ENCODE measurements around the gene ADARB2. TPM values are rescaled to one million over a fixed set of nuclear protein-coding genes. Genes with fewer than 3 reads are reported as not detected.
"Not testable (repeated sequence)": the region's sequence is repeated elsewhere in the genome, so short reads cannot be mapped to it uniquely, and the experiment has no call there.

The ADARB2 gene
- total and polyA plus RNA-seq, 3 experiments from 2014 or later, result not detected

DNA sequence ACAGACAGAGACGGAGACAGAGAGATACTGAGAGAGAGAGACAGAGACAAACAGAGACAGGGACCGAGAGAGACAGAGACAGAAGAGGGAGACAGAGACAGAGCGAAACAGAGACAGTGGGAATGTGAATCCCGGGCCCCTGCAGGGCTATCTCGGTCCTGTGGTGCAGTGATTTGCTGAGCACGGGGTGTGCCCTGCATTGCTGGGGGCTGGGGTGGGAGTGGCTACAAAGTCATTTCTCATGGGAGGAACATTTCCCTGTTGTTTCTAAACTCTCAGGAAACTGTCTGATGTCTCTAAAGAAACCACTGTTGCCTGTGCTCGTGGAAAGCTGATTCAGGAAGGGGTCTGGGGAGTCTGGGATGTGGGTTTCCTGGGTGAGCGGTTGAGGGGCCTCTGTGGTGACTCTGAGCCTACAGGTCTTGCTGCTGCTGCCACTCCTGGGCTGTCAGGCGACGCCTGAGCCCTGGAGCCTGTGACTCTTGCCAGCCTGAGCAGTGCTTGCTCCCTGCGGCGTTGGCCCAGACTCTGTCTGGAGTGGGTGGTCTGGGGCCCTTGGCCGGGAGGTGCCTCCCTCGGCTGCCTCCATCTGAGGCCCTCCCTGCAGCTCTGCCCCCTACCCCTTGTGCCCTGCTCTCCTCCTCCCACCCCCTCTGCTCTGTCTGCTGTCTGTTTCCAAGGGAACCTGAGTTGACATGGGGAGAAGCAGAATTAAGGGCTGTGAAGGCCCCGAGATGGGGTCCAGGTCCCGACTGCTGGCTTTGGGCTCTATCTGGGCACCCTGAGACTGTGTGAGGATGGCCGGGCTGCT, 389.2 kb downstream of the ADARB2 start:
- Mint-ChIP-seq H3K4me1 (no peaks in the 10 kb centered on the region), H3K27ac (no peak overlapping the region), H3K4me3 (peak overlapping the region in 1 of 7 donors; percentile 23), H3K36me3 (no peaks in the 10 kb centered on the region), H3K27me3 (peaks cover 4 to 6% of the 10 kb centered on the region in 2 donors), H3K9me3 (no peaks in the 10 kb centered on the region)
- Histone ChIP-seq H3K4me3 (ENCODE audit: low read length) (no peak overlapping the region), H3K4me1 (ENCODE audit: insufficient read depth, low read length) (no peaks in the 10 kb centered on the region), H3K27me3 (ENCODE audit: insufficient read depth, low read length, poor library complexity, severe bottlenecking) (no peaks in the 10 kb centered on the region), H3K36me3 (ENCODE audit: insufficient read depth, low read length) (no peaks in the 10 kb centered on the region), H3K9me3 (ENCODE audit: low read length) (no peaks in the 10 kb centered on the region), H3K27ac (ENCODE audit: low read depth, low read length) (no peak overlapping the region)
- ChIA-PET POLR2A (no interaction called here), CTCF (no interaction called here)
- no peak for DNase-seq

DNA sequence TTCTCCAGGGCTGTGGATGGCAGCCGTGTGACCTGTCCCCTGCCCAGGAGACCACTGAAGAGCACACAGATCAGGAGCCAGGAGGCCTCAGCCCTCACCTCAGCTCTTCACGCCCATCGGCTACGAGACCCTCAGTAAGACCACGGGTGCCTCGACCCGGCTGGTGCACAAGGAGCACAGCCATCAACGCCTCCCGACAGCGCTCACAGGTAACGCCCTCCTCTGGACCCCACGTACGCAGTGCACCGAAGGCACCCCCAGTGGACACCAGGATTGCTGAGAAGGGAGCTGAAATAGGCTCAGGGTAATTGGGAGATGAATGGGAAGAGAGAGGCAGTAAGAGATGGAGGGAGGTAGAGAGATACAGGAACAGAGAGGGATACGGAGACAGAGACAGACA, 389.8 kb downstream of the ADARB2 start:
- Mint-ChIP-seq H3K27ac (no peak overlapping the region), H3K36me3 (no peaks in the 10 kb centered on the region), H3K27me3 (peaks cover 4 to 6% of the 10 kb centered on the region in 2 donors), H3K9me3 (no peaks in the 10 kb centered on the region), H3K4me3 (no peak overlapping the region), H3K4me1 (no peaks in the 10 kb centered on the region)
- Histone ChIP-seq H3K9me3 (ENCODE audit: low read length) (no peaks in the 10 kb centered on the region), H3K27ac (ENCODE audit: low read depth, low read length) (no peak overlapping the region), H3K4me3 (ENCODE audit: low read length) (no peak overlapping the region), H3K4me1 (ENCODE audit: insufficient read depth, low read length) (no peaks in the 10 kb centered on the region), H3K36me3 (ENCODE audit: insufficient read depth, low read length) (no peaks in the 10 kb centered on the region), H3K27me3 (ENCODE audit: insufficient read depth, low read length, poor library complexity, severe bottlenecking) (no peaks in the 10 kb centered on the region)
- CTCF ChIA-PET, result no interaction called here
- no peak for DNase-seq
- POLR2A ChIA-PET, result no interaction called here

DNA sequence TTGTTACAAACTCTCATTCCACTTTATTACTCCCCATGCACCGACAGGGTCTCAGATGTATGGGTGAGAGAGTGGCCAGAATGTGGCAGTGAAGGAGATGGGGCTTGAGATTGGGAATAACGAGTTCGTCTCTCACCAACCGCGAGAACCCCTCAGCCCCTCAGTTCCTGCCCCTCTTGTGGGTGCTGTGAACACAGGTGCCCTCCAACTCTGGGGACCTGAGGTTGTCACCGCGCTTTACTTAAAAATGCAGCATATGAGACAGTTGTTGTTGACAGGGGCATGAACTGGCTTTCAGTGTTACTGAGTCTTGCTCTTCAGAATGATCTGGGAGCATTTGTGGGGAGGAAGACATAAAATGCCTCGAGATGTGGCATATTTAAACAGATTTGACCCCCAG, 391.1 kb downstream of the ADARB2 start:
- H3K9me3 Mint-ChIP-seq, result no peaks in the 10 kb centered on the region
- H3K36me3 Mint-ChIP-seq, result no peaks in the 10 kb centered on the region
- ChIA-PET CTCF (no interaction called here), POLR2A (no interaction called here)
- peaks cover 4 to 6% of the 10 kb centered on the region in 2 donors for H3K27me3 Mint-ChIP-seq
- no peak overlapping the region for H3K27ac Mint-ChIP-seq
- H3K4me3 ChIP-seq (ENCODE audit: low read length), result no peak overlapping the region
- H3K4me1 Mint-ChIP-seq, result no peaks in the 10 kb centered on the region
- no peaks in the 10 kb centered on the region for H3K4me1 ChIP-seq (ENCODE audit: insufficient read depth, low read length)
- no peaks in the 10 kb centered on the region for H3K9me3 ChIP-seq (ENCODE audit: low read length)
- no peak for DNase-seq
- H3K27me3 ChIP-seq (ENCODE audit: insufficient read depth, low read length, poor library complexity, severe bottlenecking), result no peaks in the 10 kb centered on the region
- H3K4me3 Mint-ChIP-seq, result no peak overlapping the region
- H3K27ac ChIP-seq (ENCODE audit: low read depth, low read length), result no peak overlapping the region
- H3K36me3 ChIP-seq (ENCODE audit: insufficient read depth, low read length), result no peaks in the 10 kb centered on the region

DNA sequence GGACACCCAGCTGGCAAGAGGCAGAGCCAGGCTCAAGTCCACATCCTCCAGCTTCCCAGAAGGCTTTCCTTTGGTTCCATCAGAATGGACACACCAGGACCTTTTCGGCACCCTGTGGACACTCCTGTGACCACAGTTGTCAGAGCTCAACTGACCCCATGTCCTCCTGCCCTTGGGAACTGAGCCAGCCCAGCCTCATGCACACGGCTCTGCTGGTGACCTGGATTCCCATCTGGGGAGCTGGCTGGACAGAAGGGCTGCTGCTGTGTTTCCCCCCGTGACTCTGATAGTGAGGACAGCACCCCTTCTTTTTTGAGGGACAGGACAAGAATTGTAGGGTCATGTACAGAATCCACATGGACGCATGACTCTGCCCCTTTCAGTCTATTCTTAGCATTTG, 392.0 kb downstream of the ADARB2 start:
- H3K4me3 Mint-ChIP-seq, result no peak overlapping the region
- H3K9me3 Mint-ChIP-seq, result no peaks in the 10 kb centered on the region
- no peaks in the 10 kb centered on the region for H3K36me3 Mint-ChIP-seq
- no peak overlapping the region for H3K27ac ChIP-seq (ENCODE audit: low read depth, low read length)
- H3K27me3 ChIP-seq (ENCODE audit: insufficient read depth, low read length, poor library complexity, severe bottlenecking), result no peaks in the 10 kb centered on the region
- no peaks in the 10 kb centered on the region for H3K4me1 Mint-ChIP-seq
- CTCF ChIA-PET, result no interaction called here
- no peaks in the 10 kb centered on the region for H3K9me3 ChIP-seq (ENCODE audit: low read length)
- H3K27ac Mint-ChIP-seq, result no peak overlapping the region
- POLR2A ChIA-PET, result no interaction called here
- H3K36me3 ChIP-seq (ENCODE audit: insufficient read depth, low read length), result no peaks in the 10 kb centered on the region
- no peak for DNase-seq
- no peaks in the 10 kb centered on the region for H3K4me1 ChIP-seq (ENCODE audit: insufficient read depth, low read length)
- no peak overlapping the region for H3K4me3 ChIP-seq (ENCODE audit: low read length)
- H3K27me3 Mint-ChIP-seq, result peaks cover 2 to 6% of the 10 kb centered on the region in 2 donors

DNA sequence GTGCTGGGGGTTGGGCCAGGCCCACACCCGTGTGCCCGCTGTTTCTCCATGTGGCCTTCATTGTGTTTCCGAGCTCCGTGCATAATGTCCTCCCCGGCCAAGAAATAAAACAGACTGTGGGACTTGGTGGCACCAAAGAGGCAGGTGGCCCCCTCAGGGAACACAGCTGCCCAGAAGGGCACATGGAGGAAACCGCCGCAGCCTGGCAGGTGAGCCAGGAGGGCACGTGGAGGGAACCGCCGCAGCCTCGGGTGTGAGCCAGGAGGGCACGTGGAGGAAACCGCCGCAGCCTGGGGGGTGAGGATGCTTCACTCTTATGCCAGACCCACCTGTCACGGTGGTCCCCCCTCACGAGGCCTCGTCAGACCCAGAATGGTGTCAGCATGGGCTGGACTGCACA, 392.5 kb downstream of the ADARB2 start:
- ChIA-PET POLR2A (no interaction called here), CTCF (no interaction called here)
- no peak overlapping the region for H3K27ac ChIP-seq (ENCODE audit: low read depth, low read length)
- H3K4me1 ChIP-seq (ENCODE audit: insufficient read depth, low read length), result no peaks in the 10 kb centered on the region
- H3K4me1 Mint-ChIP-seq, result no peaks in the 10 kb centered on the region
- no peak for DNase-seq
- H3K27me3 ChIP-seq (ENCODE audit: insufficient read depth, low read length, poor library complexity, severe bottlenecking), result no peaks in the 10 kb centered on the region
- no peak overlapping the region for H3K4me3 Mint-ChIP-seq
- no peak overlapping the region for H3K4me3 ChIP-seq (ENCODE audit: low read length)
- H3K36me3 ChIP-seq (ENCODE audit: insufficient read depth, low read length), result no peaks in the 10 kb centered on the region
- H3K36me3 Mint-ChIP-seq, result no peaks in the 10 kb centered on the region
- no peak overlapping the region for H3K27ac Mint-ChIP-seq
- no peaks in the 10 kb centered on the region for H3K9me3 Mint-ChIP-seq
- no peaks in the 10 kb centered on the region for H3K9me3 ChIP-seq (ENCODE audit: low read length)
- peaks cover 0 to 6% of the 10 kb centered on the region in 2 donors for H3K27me3 Mint-ChIP-seq

DNA sequence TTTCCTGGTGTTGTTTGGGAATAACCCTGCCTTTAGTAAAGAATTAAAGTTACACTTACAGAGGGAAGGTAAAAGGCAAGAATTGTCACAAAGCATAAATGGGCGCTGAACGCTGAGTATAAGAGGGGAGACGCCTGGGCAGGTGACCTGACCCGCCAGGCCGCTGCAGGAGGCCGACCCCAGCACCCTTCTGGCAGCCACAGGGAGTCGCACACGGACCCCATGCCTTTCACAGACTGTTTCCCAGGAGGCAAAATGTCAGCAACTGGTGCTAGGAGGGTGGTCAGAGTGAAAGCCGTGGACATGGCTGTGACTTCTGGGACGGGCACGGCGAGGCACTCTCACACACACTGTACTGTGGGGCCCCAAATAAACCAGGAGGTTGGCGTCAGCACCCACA, 392.9 kb downstream of the ADARB2 start:
- no peak overlapping the region for H3K27ac Mint-ChIP-seq
- DNase-seq, result no peak
- H3K36me3 ChIP-seq (ENCODE audit: insufficient read depth, low read length), result no peaks in the 10 kb centered on the region
- POLR2A ChIA-PET, result no interaction called here
- H3K4me3 Mint-ChIP-seq, result no peak overlapping the region
- no peaks in the 10 kb centered on the region for H3K4me1 Mint-ChIP-seq
- peaks cover 0 to 6% of the 10 kb centered on the region in 2 donors for H3K27me3 Mint-ChIP-seq
- no peaks in the 10 kb centered on the region for H3K9me3 Mint-ChIP-seq
- H3K4me3 ChIP-seq (ENCODE audit: low read length), result no peak overlapping the region
- CTCF ChIA-PET, result no interaction called here
- H3K27me3 ChIP-seq (ENCODE audit: insufficient read depth, low read length, poor library complexity, severe bottlenecking), result no peaks in the 10 kb centered on the region
- H3K4me1 ChIP-seq (ENCODE audit: insufficient read depth, low read length), result no peaks in the 10 kb centered on the region
- H3K27ac ChIP-seq (ENCODE audit: low read depth, low read length), result no peak overlapping the region
- no peaks in the 10 kb centered on the region for H3K9me3 ChIP-seq (ENCODE audit: low read length)
- no peaks in the 10 kb centered on the region for H3K36me3 Mint-ChIP-seq

DNA sequence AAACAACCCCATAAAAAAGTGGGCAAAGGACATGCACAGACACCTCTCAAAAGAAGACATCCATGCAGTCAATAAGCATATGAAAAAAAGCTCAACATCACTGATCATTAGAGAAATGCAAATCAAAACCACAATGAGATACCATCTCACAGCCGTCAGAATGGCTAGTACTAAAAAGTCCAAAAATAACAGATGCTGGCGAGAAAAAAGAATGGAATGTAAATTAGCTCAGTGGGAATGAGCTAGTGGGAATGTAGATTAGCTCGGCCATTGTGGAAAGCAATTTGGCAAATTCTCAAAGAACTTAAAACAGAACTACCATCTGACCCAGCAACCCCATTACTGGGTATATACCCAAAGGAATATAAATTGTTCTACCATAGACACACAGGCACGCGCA, 394.1 kb downstream of the ADARB2 start:
- no peak overlapping the region for H3K4me3 Mint-ChIP-seq
- Histone ChIP-seq H3K4me3 (ENCODE audit: low read length) (no peak overlapping the region), H3K27ac (ENCODE audit: low read depth, low read length) (no peak overlapping the region), H3K9me3 (ENCODE audit: low read length) (no peaks in the 10 kb centered on the region), H3K36me3 (ENCODE audit: insufficient read depth, low read length) (no peaks in the 10 kb centered on the region), H3K27me3 (ENCODE audit: insufficient read depth, low read length, poor library complexity, severe bottlenecking) (no peaks in the 10 kb centered on the region), H3K4me1 (ENCODE audit: insufficient read depth, low read length) (no peaks in the 10 kb centered on the region)
- CTCF ChIA-PET, result no interaction called here
- no peaks in the 10 kb centered on the region for H3K36me3 Mint-ChIP-seq
- peaks cover 0 to 1% of the 10 kb centered on the region in 2 donors for H3K27me3 Mint-ChIP-seq
- no peaks in the 10 kb centered on the region for H3K9me3 Mint-ChIP-seq
- DNase-seq, result no peak
- no peaks in the 10 kb centered on the region for H3K4me1 Mint-ChIP-seq
- no peak overlapping the region for H3K27ac Mint-ChIP-seq
- POLR2A ChIA-PET, result no interaction called here

DNA sequence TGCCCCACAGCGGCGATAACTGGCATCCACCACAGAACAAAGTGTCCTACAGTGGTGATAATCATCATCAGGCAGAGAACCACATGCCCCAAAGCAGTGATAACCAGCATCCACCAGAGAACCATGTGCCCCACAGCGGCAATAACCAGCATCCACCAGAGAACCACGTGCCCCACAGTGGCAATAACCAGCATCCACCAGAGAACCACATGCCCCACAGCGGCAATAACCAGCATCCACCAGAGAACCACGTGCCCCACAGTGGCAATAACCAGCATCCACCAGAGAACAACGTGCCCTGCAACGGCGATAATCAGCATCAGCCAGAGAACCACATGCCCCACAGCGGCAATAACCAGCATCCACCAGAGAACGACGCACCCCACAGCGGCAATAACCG, 396.3 kb downstream of the ADARB2 start:
- H3K4me1 Mint-ChIP-seq; H3K27me3 ChIP-seq (ENCODE audit: insufficient read depth, low read length, poor library complexity, severe bottlenecking); H3K4me1 ChIP-seq (ENCODE audit: insufficient read depth, low read length); POLR2A ChIA-PET; CTCF ChIA-PET; H3K9me3 Mint-ChIP-seq; H3K27me3 Mint-ChIP-seq; H3K36me3 Mint-ChIP-seq; H3K4me3 Mint-ChIP-seq; H3K27ac Mint-ChIP-seq; H3K36me3 ChIP-seq (ENCODE audit: insufficient read depth, low read length); DNase-seq; H3K9me3 ChIP-seq (ENCODE audit: low read length); H3K27ac ChIP-seq (ENCODE audit: low read depth, low read length); H3K4me3 ChIP-seq (ENCODE audit: low read length): not testable (repeated sequence)

DNA sequence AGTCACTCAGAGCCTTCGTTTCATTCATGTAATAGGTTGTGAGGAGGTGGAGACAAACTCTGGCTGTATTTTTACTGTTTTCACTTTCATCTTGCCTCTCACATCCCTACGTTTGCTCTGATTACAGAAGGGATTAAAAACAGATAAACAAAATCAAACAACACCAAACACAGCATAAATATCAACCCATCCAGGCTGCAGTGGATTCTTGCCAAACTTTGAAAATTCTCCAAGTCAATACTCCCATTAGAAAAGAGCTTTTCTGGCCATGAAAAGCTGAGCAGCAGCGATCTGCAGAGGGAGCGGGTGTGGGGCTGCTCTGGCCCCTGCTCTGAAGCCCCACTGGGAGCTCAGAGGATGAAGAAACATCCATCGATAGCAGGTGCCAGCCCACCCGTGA, 397.9 kb downstream of the ADARB2 start:
- Mint-ChIP-seq H3K27me3 (peaks cover 3 to 10% of the 10 kb centered on the region in 2 donors), H3K36me3 (no peaks in the 10 kb centered on the region), H3K4me1 (no peaks in the 10 kb centered on the region), H3K9me3 (no peaks in the 10 kb centered on the region), H3K27ac (no peak overlapping the region), H3K4me3 (no peak overlapping the region)
- Histone ChIP-seq H3K4me1 (ENCODE audit: insufficient read depth, low read length) (no peaks in the 10 kb centered on the region), H3K36me3 (ENCODE audit: insufficient read depth, low read length) (no peaks in the 10 kb centered on the region), H3K4me3 (ENCODE audit: low read length) (no peak overlapping the region), H3K27ac (ENCODE audit: low read depth, low read length) (no peak overlapping the region), H3K9me3 (ENCODE audit: low read length) (no peaks in the 10 kb centered on the region), H3K27me3 (ENCODE audit: insufficient read depth, low read length, poor library complexity, severe bottlenecking) (no peaks in the 10 kb centered on the region)
- ChIA-PET POLR2A (no interaction called here), CTCF (no interaction called here)
- DNase-seq, result no peak
